SJSA1 (cell line): ENCODE data around the gene FGF9. TPM values are rescaled to one million over a fixed set of nuclear protein-coding genes. Genes with fewer than 3 reads are reported as not detected.

Experiments
- DNase-seq, 2 experiments: peaks; one replicate each; pipeline ENCODE4 v3.0.0-alpha.2; 2015 to 2020; ENCODE audit warnings: low spot score in 2 of 2, low read depth in 1 of 2
- H3K27ac ChIP-seq: fragments of 250-450 bp; sonication (Bioruptor Pico); 2 replicates; pipeline ENCODE4 v1.5.1; 2020; ENCODE audit warnings: mild to moderate bottlenecking, moderate library complexity
- H3K27me3 ChIP-seq: fragments of 250-450 bp; sonication (Bioruptor Pico); replicated peaks from 2 replicates; pipeline ENCODE4 v1.5.1; 2020; ENCODE audit warnings: mild to moderate bottlenecking, moderate library complexity
- H3K36me3 ChIP-seq: fragments of 250-450 bp; sonication (Bioruptor Pico); 2 replicates; pipeline ENCODE4 v1.5.1; 2020; ENCODE audit warnings: mild to moderate bottlenecking
- H3K4me1 ChIP-seq: fragments of 250-450 bp; sonication (Bioruptor Pico); replicated peaks from 2 replicates; pipeline ENCODE4 v1.6.1; 2021; ENCODE audit warnings: mild to moderate bottlenecking
- H3K4me3 ChIP-seq: fragments of 250-450 bp; sonication (Bioruptor Pico); 2 replicates; pipeline ENCODE4 v1.5.1; 2020; ENCODE audit warnings: mild to moderate bottlenecking
- H3K9me3 ChIP-seq: fragments of 250-450 bp; sonication (Bioruptor Pico); replicated peaks from 2 replicates; pipeline ENCODE4 v1.5.1; 2020; ENCODE audit warnings: mild to moderate bottlenecking
- total RNA-seq: library from RNA; depleted of rRNA; stranded (reverse); fragments of >200 nt; shearing (Covaris generic); gene quantifications from 2 replicates; pipeline ENCODE4 v1.2.3, GENCODE V29; 2014; rRNA removed

Gene FGF9
- total RNA-seq = 0.26 TPM in 1 of 2 replicates, not detected in the other

GRCh38 chr13:21670883-21671619, at the start of gene FGF9:
TSS of gene FGF9 (plus strand) at chr13:21671073. CDS start at chr13:21671913, 840 bp downstream.
- H3K36me3 ChIP-seq = no peaks in the 10 kb centered on the region
- peaks cover 30% of the 10 kb centered on the region for H3K4me1 ChIP-seq
- H3K9me3 ChIP-seq = no peaks in the 10 kb centered on the region
- peaks cover 28% of the 10 kb centered on the region for H3K27me3 ChIP-seq
- peak; percentile 59 to 64 for DNase-seq
- H3K27ac ChIP-seq = no peak within 1 kb of the TSS
- H3K4me3 ChIP-seq = peak within 1 kb of the TSS; percentile 49

GRCh38 chr13:21625366-21625765, 45.5 kb upstream of the FGF9 start:
- Histone ChIP-seq H3K4me1 (0 out of 2 replicates have a peak, but pooled peaks cover 3% of the 10 kb centered on the region), H3K9me3 (no peaks in the 10 kb centered on the region), H3K4me3 (no peak overlapping the region), H3K27me3 (no peaks in the 10 kb centered on the region), H3K36me3 (no peaks in the 10 kb centered on the region), H3K27ac (no peak overlapping the region)
- DNase-seq = peak in 1 of 2 experiments; percentile 25

GRCh38 chr13:21632196-21632595, 38.7 kb upstream of the FGF9 start:
- H3K4me1 ChIP-seq = no peaks in the 10 kb centered on the region; the same call in 1 of the 2 replicates

GRCh38 chr13:21636656-21637055, 34.2 kb upstream of the FGF9 start:
- H3K9me3 ChIP-seq = no peaks in the 10 kb centered on the region
- H3K4me1 ChIP-seq = peaks cover 6% of the 10 kb centered on the region
- H3K27me3 ChIP-seq = no peaks in the 10 kb centered on the region
- DNase-seq = no peak
- no peak overlapping the region for H3K27ac ChIP-seq
- H3K36me3 ChIP-seq = no peaks in the 10 kb centered on the region
- H3K4me3 ChIP-seq = no peak overlapping the region

More at GRCh38 chr13:21632196-21632595, 38.7 kb upstream of the FGF9 start:
- H3K27ac ChIP-seq = no peak overlapping the region
- H3K27me3 ChIP-seq = no peaks in the 10 kb centered on the region
- no peaks in the 10 kb centered on the region for H3K36me3 ChIP-seq
- no peak overlapping the region for H3K4me3 ChIP-seq
- no peaks in the 10 kb centered on the region for H3K9me3 ChIP-seq
- no peak for DNase-seq

GRCh38 chr13:21637296-21637695, 33.6 kb upstream of the FGF9 start:
- Histone ChIP-seq H3K27me3 (no peaks in the 10 kb centered on the region), H3K36me3 (no peaks in the 10 kb centered on the region), H3K27ac (no peak overlapping the region), H3K4me1 (peaks cover 6% of the 10 kb centered on the region), H3K4me3 (no peak overlapping the region), H3K9me3 (no peaks in the 10 kb centered on the region)
- DNase-seq = peak; percentile 35 to 76

- H3K4me3 ChIP-seq = no peak overlapping the region
- no peaks in the 10 kb centered on the region for H3K9me3 ChIP-seq
- H3K36me3 ChIP-seq = no peaks in the 10 kb centered on the region
- DNase-seq = peak in 1 of 2 experiments; percentile 40
- H3K27ac ChIP-seq = no peak overlapping the region
- peaks cover 6% of the 10 kb centered on the region for H3K4me1 ChIP-seq
- no peaks in the 10 kb centered on the region for H3K27me3 ChIP-seq
Observed at GRCh38 chr13:21638319-21639282, 32.3 kb upstream of the FGF9 start.

- H3K4me3 ChIP-seq = no peak overlapping the region
- H3K27ac ChIP-seq = no peak overlapping the region
- DNase-seq = no peak
- no peaks in the 10 kb centered on the region for H3K9me3 ChIP-seq
- no peaks in the 10 kb centered on the region for H3K36me3 ChIP-seq
- H3K27me3 ChIP-seq = no peaks in the 10 kb centered on the region
- peaks cover 6% of the 10 kb centered on the region for H3K4me1 ChIP-seq
Observed at GRCh38 chr13:21639561-21639960, 31.3 kb upstream of the FGF9 start.

- H3K27ac ChIP-seq = no peak overlapping the region
- no peaks in the 10 kb centered on the region for H3K36me3 ChIP-seq
- no peaks in the 10 kb centered on the region for H3K27me3 ChIP-seq
- no peaks in the 10 kb centered on the region for H3K9me3 ChIP-seq
- no peak for DNase-seq
- no peak overlapping the region for H3K4me3 ChIP-seq
- H3K4me1 ChIP-seq = peaks cover 6% of the 10 kb centered on the region
Observed at GRCh38 chr13:21641629-21642028, 29.2 kb upstream of the FGF9 start.

- Histone ChIP-seq H3K27me3 (no peaks in the 10 kb centered on the region), H3K4me1 (peaks cover 6% of the 10 kb centered on the region; the same call in 1 of the 2 replicates), H3K4me3 (no peak overlapping the region), H3K9me3 (no peaks in the 10 kb centered on the region), H3K27ac (no peak overlapping the region), H3K36me3 (no peaks in the 10 kb centered on the region)
- peak in 1 of 2 experiments; percentile 64 for DNase-seq
Observed at GRCh38 chr13:21657538-21657937, 13.3 kb upstream of the FGF9 start.

GRCh38 chr13:21659087-21659486, 11.8 kb upstream of the FGF9 start:
- no peak for DNase-seq
- Histone ChIP-seq H3K4me1 (peaks cover 6% of the 10 kb centered on the region; the same call in 1 of the 2 replicates), H3K36me3 (no peaks in the 10 kb centered on the region), H3K9me3 (no peaks in the 10 kb centered on the region), H3K27ac (no peak overlapping the region), H3K27me3 (no peaks in the 10 kb centered on the region), H3K4me3 (no peak overlapping the region)

GRCh38 chr13:21661097-21661909, 9.6 kb upstream of the FGF9 start:
- Histone ChIP-seq H3K36me3 (no peaks in the 10 kb centered on the region), H3K9me3 (no peaks in the 10 kb centered on the region), H3K27ac (no peak overlapping the region), H3K4me3 (no peak overlapping the region), H3K4me1 (peaks cover 6% of the 10 kb centered on the region; the same call in 1 of the 2 replicates), H3K27me3 (no peaks in the 10 kb centered on the region)
- no peak for DNase-seq

GRCh38 chr13:21663197-21663596, 7.7 kb upstream of the FGF9 start:
- Histone ChIP-seq H3K9me3 (no peaks in the 10 kb centered on the region), H3K4me3 (no peak overlapping the region), H3K27ac (no peak overlapping the region), H3K4me1 (no peaks in the 10 kb centered on the region), H3K36me3 (no peaks in the 10 kb centered on the region), H3K27me3 (no peaks in the 10 kb centered on the region)
- no peak for DNase-seq

GRCh38 chr13:21668732-21669275, 2.1 kb upstream of the FGF9 start:
- peaks cover 25% of the 10 kb centered on the region for H3K27me3 ChIP-seq
- H3K27ac ChIP-seq = no peak overlapping the region

More at GRCh38 chr13:21668732-21669275, 2.1 kb upstream of the FGF9 start:
- no peaks in the 10 kb centered on the region for H3K9me3 ChIP-seq
- no peaks in the 10 kb centered on the region for H3K36me3 ChIP-seq
- no peak for DNase-seq
- H3K4me1 ChIP-seq = peaks cover 21% of the 10 kb centered on the region
- peak overlapping the region; percentile 49 for H3K4me3 ChIP-seq
